ENCODE measurements around the gene BTBD6.

Gene BTBD6

DNA sequence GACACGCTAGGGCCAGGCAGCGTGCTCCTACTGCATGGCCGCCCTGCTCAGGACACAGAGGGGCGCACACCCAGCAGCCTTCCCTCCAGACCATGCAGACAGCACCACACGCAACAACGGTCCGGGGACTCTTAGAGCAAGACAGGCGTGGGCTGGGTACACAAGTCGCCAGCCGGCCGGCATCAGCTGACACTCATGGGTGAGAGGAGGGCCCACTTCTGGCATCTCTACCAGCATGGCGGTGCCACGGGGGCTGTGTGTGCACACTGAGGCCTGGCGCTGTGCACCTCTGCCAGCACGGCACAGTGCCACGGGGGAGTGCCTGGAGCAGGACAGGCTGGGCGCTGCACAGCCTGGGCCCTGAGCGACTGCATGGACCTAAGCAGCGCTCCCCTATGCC is 6.7 kb upstream of the BTBD6 start:
- DNase-seq: no peak

DNA sequence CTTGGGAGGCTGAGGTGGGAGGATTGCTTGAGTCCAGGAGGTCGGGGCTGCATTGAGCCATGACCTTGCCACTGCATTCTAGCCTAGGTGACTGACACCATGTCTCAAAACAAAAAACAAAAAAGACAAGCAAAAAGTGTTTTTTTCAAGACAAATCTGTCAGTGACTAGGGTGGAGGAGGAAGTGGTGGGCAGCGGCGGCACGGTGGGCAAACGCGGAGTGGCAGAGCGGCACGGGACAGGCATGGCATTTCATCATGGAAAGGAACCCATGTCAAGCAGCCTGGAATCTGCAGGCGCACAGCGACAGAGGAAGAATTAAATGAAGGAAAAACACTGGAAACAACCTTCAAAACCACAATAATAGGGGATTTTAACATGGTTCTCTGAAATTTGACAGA is 4.0 kb upstream of the BTBD6 start:
- DNase-seq: no peak

DNA sequence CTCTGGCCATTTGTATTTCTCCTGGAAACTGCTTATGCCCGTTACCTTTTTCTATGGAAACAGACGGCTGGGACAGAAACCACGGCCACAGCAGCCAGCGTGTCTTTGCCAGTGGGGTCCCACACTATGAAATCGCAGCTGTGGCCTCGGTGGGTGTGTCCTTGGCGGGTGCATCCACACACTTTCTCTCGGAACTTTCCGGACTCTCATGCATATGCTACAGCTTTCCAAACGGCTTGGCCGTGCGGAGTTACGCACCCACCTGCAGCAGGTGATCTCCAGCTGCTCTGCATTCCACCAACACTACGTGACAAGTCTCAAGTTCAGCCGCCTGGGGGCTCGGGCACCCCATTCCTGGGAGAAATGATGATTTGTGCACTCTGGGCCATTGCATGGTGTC is 1.3 kb upstream of the BTBD6 start:
- no peak for DNase-seq

DNA sequence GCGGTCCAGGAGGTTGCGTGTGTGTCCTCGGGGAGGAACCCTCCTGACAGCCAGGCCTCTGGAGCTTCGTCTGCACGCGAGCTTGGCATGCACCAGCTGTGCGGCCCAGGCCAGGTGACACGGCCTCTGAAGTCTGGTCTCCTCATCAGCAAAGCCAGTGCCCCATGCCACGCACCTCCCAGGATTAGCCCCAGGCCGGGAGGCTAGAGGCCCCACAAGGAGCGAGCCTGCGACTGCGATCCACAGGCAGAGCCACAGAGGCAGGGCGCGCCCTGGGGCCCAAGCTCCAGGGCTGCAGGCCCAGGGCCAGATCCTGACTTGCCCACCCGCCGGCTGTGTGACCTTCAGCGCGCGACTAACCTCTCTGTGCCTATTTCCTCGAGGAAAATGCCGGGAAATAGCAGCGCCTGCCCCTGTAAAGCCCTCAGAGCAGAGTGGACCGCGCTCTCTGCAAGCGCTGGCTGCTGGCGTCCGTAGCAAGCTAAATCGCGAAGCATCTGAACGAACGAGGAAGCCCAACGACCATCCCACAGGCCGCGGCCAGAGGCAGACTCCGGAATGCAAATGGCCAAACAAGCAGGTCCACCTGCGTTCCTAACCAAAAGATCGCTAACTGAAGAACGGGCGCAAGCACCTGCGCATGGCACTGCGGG is 492 bp upstream of the BTBD6 start:
- DNase-seq: no peak

DNA sequence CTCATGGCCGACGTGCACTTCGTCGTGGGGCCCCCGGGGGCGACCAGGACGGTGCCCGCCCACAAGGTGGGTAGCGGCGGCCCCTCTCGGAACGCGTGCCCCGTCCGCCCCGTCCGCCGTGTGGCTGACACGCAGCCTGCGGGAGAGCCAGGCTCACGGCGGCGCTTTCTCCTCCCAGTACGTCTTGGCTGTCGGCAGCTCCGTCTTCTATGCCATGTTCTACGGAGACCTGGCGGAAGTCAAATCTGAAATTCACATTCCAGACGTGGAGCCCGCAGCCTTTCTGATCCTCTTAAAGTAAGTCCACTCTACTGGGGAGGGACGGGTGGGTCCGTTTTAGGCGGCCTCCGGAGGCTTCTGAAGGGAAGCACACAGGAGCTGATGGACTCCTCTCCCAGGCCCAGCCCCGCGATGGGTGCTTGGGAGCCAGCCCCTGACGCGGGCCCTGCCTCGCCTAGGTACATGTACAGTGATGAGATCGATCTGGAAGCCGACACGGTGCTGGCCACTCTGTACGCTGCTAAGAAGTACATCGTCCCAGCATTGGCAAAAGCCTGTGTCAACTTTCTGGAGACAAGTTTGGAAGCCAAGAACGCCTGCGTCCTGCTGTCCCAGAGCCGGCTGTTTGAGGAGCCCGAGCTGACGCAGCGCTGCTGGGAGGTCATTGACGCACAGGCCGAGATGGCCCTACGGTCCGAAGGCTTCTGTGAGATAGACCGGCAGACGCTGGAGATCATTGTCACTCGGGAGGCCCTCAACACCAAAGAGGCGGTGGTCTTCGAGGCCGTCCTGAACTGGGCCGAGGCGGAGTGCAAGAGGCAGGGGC is 1.1 kb downstream of the BTBD6 start:
- DNase-seq: no peak

DNA sequence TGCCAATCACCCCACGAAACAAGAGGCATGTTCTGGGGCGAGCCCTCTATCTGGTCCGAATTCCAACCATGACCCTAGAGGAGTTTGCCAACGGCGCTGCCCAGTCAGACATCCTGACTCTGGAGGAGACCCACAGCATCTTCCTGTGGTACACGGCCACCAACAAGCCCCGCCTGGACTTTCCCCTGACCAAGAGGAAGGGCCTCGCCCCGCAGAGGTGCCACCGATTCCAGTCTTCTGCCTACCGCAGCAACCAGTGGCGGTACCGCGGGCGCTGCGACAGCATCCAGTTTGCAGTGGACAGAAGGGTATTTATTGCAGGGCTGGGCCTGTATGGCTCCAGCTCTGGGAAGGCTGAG is 1.7 kb downstream of the BTBD6 start:
- DNase-seq: no peak

DNA sequence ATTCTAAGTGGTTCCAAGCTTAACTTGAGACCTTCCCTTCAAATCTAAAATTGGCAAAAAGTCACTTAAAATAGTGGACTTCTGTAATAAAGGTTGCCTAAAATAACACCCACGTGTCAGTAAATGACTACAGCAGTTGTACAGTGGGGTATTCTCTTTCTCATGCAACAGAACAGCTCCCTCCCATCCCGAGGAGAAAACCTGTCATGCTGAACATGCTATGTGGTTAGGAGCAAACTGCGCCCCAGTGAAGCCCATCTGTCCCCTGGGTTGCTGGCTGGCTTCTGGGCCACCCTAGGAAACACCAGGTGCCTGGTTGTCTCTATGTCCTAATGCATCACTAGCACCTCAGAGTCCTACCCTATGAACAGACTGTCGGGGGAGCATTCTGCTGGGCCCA is 2.7 kb downstream of the BTBD6 start:
- DNase-seq: no peak

DNA sequence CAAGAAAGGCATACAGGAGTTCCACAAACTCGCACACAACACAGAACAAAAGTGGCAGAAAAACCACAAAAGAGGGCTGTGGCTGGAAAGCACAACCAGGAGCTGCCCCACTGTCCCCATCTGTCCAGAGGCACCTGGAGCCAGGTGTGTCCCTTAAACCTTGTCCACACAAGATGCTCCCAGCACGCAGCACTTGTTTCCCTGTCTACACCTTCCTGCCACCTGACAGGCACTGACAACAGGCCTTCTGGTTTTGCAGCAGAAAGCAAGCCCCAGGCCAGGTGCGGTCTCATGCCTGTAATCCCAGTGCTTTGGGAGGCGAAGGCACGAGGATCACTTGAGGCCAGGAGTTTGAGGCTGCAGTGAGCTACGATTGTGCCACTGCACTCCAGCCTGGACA is 3.6 kb downstream of the BTBD6 start:
- DNase-seq: no peak

DNA sequence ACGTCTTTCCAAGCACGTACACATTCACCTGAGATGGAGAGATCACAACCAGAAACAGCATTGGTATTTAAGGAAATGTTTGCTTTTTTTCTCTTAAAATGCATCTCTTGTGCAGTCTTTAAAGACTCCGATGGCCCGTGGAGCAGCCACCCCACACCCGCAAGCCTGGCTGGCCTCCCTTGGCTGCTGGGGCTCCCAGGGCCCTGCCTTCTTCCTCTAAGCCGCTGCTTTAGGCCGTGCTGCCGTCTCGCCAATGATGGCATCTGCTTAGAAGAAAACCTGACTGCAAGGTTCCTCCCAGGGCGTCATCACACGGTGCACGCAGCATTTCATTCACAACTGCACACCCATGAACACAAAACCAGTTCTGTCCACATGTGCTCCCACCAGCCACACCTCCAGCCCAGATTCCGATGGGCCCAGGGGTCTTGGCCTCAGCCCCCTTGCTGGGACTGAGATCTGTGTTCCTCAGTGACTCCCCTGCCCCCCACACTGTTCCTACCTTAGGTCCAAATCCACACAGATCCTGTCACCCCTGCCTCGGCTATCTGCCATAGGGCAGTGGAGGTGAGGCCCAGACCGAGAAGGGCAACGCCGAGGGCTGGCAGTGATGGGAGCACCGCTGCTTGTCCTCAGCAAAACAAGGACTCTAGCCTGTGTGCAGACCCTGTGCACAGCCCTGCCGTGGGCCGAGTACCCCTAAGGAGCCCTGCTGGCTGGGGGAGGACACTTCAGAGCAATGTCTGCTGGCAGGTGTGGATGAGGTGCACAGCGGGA is 4.4 kb downstream of the BTBD6 start:
- DNase-seq: no peak

DNA sequence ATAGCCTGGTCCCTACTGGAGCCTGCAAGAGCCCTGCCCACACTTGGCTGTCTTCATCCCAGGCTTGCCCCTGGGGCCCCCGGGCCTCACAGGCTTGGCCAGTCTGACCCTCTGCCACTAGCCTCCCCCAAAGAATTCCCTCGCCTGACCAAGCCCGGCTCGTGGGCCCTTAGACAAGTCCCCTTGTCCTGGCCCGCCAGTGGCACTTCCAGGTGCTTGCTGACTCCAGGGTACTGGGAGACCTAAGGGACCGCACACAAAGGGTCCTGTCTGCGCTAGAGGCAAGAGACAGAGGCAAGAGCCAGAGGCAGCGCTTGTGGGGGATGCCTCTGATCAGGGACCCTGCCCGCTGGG is 5.0 kb downstream of the BTBD6 start:
- no peak for DNase-seq

DNA sequence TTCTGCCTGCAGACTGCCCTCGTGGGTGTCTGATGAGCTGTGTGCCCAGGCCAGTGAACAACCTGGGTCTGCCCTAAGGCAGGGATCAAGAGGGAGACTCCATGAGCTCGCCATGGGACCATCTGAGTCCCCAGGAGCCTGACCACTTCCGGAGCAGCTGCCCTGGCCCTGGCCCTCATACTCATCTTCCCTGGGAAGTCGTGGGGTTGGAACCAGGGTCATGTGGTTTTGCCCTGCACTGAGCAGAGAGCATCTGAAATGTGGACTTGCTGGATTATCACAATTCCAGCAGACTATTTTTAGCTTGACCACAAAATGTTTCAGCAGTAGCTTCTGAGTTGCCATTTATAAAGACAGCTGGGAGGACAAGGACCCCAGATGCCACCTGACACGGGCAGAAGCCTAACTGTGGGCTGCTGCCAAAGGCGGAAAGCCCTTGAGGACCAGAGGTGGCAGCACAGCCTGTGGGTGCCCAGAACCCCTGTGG is 6.7 kb downstream of the BTBD6 start:
- DNase-seq: no peak

DNA sequence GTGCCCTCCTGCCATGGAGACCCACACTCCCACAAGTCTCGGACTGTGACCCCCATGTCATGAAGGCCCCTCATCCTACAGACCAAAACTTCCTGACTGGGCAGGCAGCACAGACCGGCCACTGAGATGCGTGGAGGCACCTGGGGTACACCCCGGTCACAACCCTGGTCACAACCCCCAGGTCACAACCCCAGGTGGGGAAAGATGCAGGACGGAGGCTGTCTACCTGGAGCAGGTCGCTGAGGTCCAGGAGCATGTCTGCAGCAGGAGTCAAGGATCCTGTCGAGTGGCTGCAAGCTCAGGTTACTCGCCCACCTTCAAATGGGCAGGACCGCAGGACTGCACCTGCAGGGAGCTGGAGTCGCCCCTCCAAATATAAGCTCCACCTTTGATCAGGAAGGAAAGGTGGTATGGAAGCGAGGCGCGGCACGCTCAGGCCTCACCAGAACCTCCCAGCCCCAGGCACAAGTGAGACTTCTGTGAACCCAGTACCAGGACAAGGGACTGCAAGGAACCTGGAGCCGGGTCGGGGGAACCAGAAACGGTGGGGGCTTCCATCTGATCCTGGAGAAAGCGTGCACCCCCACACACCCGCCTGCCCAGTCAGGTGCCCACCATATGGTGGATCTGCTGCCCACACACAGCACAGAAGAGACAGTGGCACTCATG is 8.1 kb downstream of the BTBD6 start:
- DNase-seq: no peak

DNA sequence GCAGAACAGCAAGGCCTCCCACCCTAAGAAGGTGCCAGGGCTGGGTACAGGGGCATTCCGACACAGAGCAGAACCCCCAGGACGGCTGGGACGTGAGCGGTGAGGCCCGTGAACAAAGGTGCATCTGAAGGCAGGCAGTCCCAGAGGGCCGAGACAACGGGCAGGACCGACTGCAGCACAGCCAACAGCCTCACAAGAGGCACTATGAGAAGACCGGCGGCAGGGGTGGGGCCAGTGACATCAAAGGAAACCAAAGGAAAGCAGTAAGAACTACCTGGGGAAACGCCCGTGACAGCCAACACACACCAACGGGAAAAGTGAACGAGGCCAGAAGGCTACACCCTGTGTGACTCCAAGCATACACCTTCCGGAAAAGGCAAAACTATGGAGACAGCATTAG is 9.1 kb downstream of the BTBD6 start:
- no peak for DNase-seq

DNA sequence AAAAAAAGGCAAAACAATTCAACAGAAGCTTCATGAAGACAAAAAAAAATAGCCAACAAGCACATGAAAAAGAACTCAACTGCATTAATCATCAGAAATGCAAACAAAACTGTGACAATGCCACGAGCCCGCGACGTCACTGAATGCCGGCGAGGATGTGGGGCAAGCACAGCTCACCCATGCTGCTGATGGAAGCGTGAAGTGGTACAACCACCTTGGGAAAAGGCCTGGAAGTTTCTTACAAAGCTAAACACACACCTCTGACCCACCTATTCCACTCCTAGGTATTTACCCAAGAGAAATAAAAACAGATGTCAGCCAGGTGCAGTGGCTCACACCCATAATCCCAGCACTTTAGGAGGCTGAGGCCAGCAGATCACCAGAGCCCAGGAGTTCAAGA is 10.5 kb downstream of the BTBD6 start:
- DNase-seq: peak; percentile 20

DNA sequence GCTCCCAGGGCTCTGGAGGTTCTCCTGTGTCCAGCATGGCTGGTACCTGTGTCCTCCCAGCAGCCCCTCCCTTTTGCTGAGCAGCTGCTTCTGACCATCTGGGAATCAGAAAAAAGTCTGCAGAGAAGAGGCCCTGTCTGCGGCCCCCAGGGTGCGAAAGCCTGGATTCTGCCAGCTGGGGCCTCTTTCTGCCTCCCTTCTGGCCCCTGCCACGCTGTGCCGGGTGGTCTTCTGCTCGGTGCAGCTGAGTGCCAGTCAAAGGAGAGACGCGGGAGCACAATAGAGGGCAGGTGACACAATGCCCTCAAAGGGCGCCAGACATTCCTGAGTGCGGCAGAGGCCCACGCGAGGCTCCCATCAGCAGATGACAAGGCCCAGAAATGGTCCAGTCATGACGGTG is 12.6 kb downstream of the BTBD6 start:
- DNase-seq: no peak

DNA sequence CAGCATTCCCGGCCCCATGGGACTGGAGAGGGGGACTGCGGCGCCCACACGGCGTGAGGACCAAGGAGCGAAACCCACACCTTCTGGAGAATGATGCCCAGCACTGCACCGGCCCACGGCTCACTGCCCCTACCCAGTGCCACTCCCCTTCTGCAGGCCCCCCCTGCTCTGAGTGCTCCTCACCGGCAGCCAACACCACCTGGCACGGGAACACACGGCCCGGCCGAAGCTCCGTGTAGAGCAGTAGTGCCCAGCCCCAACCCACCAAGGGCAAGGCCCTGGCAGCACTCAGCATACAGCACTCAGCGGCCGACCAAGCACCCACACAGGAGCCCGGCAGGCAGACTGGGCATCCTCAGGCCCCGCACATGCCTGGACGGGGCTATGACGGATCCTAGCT is 13.4 kb downstream of the BTBD6 start:
- no peak for DNase-seq

DNA sequence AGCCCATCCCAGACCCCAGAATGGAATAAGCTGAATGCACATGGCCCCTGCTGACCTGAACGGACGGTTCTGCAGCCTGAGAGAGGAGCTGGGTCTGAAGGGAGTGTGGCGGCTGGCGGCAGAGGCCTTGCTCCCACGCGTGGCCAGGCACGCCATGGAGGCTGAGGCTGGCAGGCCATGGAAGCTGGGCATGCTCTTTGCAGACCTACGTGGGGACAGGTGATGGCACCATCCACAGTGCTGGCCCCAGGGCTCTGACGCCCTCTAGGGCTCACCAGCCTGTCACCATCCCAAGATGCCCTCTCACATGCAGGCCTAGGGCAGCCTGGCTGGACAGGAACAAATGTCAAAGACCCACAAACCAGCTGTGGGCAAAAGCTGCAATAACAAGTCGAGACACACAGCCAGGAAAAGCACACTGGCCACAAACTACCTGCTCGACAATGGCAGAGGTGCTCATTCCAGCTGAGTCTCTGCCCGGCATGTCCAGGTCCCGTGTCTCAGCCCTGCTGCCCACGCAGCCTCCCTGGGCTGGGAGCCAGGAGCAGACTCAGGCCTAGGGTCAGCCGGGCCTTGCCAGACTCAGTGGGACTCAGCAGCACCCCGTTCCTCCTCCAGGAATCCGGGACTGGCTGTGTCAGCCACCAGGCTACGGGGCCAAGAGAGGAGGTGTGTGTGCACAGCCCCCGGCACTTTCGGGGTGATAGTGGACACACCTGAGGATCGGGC is 19.7 kb downstream of the BTBD6 start:
- no peak for DNase-seq

DNA sequence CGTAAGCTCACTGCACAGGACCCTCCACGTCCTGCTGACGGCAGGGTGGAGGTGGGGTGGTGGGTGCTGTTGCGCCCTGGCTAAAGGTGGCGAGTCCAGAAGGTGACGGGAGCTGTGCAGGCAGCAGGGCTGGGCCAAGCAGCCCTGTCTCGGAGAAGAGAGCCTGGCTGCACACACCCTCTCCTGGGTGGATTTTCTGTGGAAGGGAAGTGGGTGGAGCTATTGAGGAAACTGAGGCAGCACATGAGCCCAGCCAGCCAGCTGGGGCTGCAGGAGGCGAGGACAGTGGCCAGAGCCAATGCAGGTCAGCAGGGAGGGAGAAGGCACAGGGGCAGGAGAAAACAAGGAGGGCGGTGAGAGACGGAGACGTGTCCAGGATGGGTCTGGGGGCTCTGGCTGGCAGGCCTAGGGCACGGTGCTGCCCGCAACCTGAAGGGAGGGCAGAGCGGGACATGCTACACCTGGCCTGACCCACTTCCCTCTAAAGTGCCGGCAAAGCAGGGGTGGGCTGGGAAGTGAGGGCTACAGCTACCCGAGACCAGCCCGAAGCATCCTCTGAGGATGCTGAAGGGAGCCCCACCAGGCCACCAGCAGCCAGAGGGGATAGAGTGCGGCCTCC is 20.5 kb downstream of the BTBD6 start:
- DNase-seq: no peak

DNA sequence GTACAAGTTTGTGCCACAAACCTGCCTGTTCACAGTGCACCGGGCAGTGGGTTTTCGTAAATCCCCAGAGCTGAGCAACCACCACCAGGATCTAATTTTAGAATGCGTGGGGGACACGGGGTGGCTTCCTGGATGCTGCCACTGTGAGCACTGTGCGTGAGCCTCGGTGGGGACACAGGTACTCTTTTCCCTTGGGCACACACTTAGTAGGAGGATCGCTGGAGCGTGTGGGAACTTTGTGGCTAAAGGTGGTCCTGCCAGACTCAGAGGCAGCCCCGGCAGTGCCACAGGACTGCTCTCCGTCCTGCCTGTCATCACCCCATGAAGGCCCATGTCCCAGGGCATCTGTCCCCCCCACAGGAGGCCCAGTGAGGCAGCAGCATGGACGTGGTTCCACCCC is 21.1 kb downstream of the BTBD6 start:
- DNase-seq: no peak

DNA sequence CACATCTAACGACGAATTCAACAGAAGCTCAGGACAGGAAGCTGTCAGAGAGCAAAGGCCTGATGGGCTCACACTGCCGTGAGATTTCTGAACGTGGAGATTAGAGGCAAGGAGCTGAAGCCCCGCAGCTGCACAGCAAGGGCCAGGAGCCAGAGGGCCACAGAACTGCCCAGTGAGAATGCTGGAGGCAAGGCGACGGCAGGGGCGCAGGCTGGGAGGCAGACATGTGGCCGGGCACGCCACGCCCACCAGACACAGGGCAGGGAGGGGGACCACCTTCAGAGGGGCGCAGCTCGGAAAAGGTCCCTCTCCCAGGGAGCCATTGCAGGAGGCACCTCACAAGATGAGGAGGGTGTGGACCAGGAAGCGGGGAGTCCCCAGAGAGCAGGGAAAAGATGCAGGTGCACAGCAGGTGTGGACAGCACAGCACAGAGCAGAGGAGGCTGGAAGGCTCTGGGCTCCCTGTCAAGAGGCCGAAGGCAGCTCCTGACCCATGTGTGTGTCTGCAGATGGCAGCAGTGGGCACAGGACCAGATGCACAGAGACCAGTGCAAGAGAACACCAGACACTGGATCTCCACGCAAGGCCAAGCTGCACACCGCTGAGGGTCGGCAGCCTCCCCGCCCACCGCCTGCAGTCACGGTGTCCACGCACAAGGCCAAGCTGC is 23.0 kb downstream of the BTBD6 start:
- DNase-seq: no peak

DNA sequence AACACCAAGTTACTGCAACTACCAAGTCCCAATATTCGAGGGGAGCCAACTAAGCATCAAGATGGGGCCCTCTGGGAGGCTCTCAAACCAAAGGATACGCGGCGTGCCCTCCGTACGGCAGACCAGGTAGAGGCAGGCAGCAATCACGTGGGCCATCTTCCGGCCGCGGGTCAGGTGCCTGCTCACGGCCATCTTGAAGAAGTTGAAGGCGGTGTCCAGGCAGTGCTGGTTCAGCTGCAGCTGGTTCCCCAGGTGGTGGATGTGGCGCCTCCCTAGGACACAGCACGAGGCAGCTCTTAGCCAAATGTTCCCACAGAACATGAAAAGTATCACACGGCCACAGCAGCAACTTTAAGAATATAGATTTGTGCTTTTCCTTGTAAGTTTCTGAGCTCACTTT is 24.3 kb downstream of the BTBD6 start:
- no peak for DNase-seq

DNA sequence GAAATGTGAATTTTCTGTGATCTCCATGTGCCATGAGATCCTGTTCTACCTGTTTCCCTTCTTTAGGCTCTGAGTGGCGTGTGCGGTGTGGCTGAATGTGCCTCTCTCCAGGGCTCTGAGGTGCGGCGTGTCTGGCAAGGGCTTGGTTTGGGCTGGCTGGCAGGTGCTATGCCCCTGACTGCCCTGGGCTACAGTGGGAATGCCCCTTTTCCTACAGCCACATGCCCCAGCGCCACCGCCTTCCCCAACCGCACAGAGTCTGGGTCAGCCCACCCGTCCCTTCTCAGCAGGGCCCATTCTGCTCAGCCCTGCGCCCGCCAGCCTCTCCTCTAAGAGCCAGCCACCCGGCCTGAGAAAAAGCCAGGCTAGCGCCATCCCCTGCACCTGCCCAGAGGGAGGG is 24.7 kb downstream of the BTBD6 start:
- DNase-seq: no peak

All from NCI-H2029 (cell line).